Activated T-helper 17 cell treated with anti-CD3 and anti-CD28 coated beads, Interleukin-2, amount 50 U/mL, for 72 hours (primary cell): ENCODE results near the gene ZXDA. TPM values are rescaled to one million over a fixed set of nuclear protein-coding genes. Genes with fewer than 3 reads are reported as not detected.

ENCODE experiments used
- ATAC-seq: fragments of 150-1000 bp; cut with Tn5 transposase; replicated peaks from 2 replicates; pipeline ENCODE4 v1.10.0; 2021; ENCODE audit warnings: mild to moderate bottlenecking, moderate library complexity
- H3K27ac Mint-ChIP-seq: one replicate; pipeline ENCODE4 v1.8.0; 2022; ENCODE audit warnings: mixed read lengths
- H3K27me3 Mint-ChIP-seq: one replicate; pipeline ENCODE4 v1.8.0; 2022; ENCODE audit warnings: mixed read lengths
- H3K36me3 Mint-ChIP-seq: one replicate; pipeline ENCODE4 v1.8.0; 2022; ENCODE audit warnings: low read depth, mild to moderate bottlenecking, mixed read lengths
- H3K4me1 Mint-ChIP-seq: one replicate; pipeline ENCODE4 v1.8.0; 2022; ENCODE audit warnings: mixed read lengths
- H3K4me3 Mint-ChIP-seq: one replicate; pipeline ENCODE4 v1.8.0; 2022; ENCODE audit warnings: mild to moderate bottlenecking, mixed read lengths
- H3K9me3 Mint-ChIP-seq: one replicate; pipeline ENCODE4 v1.8.0; 2022; ENCODE audit warnings: mixed read lengths
- total RNA-seq, 2 donors: library from RNA; stranded (reverse); gene quantifications; one replicate each; pipeline ENCODE4 v1.2.3, GENCODE V29; 2022

Gene ZXDA
- total RNA-seq, 2 donors from 2014 or later: 2.2 to 4.6 TPM

DNA sequence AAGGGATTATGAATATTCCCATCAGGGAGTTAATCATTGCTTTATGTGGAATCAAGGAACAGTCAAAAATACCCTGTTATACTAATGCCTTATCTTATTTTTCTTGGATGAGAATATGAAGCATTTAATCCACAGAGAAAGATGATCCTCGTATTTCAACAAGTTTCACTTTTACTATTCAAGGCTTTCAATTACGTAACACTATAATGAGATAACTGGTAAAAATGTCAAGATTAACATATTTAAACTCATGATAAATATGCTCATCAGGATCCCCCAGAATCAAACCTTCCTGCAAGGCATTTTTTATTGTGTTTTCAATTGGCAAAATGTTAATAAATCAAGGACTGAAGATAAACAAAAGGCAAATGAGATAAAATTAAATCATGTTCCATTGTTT, 5.1 kb downstream of the ZXDA start:
- H3K9me3 Mint-ChIP-seq: no peaks in the 10 kb centered on the region
- peak overlapping the region; percentile 75 for H3K4me3 Mint-ChIP-seq
- no peaks in the 10 kb centered on the region for H3K27me3 Mint-ChIP-seq
- H3K4me1 Mint-ChIP-seq: peaks cover 22% of the 10 kb centered on the region
- ATAC-seq: no peak
- peak overlapping the region; percentile 46 for H3K27ac Mint-ChIP-seq
- H3K36me3 Mint-ChIP-seq: peaks cover 20% of the 10 kb centered on the region

DNA sequence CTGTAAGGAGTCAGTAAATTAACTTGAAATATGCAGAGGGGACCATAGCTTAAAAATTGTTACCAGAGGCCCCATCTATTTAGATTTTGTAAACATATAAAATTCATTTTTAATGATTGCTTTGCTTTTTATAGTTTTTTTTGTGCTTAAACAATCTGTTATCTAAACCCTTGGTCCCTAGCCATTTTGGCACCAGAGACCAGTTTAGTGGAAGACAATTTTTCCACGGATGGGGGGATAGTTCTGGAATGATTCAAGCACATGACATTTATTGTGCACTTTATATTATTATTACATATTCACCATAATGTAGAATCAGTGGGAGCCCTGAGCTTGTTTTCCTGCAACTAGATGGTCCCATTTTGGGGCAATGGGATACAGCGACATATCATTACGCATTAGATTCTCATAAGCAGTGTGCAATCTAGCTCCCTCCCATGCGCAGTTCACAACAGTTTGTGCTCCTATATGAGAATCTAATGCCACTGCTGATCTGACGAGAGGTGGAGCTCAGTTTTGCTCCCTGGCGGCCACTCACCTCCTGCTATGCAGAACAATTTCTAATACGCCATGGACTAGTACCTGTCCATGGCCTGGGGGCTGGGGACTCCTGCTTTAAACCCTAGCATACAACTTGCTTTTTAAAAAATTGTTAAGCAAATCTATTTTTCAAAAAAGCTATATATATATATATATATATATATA, 5.9 kb downstream of the ZXDA start:
- H3K27ac Mint-ChIP-seq: no peak overlapping the region

DNA sequence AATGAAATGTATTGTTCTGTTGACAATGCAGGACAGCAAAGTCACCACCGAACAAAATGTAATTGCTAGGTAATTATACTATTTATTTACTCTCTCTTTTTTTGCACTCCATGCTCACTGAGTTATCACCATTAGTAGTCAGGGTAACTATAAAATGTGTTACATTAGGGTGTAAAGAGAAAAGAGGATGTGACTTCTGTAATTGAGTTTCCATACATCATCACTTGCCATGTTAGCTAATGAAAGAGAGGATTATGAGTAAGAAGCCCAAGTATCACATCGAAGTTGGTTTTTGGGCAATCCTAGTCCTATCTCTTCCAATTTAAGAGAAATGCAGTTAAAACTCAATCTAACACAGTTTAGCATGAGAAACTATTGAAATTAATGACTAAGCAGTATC, 7.6 kb downstream of the ZXDA start:
- no peak for ATAC-seq
- no peak overlapping the region for H3K4me3 Mint-ChIP-seq
- H3K4me1 Mint-ChIP-seq: peaks cover 22% of the 10 kb centered on the region
- no peaks in the 10 kb centered on the region for H3K9me3 Mint-ChIP-seq
- H3K27me3 Mint-ChIP-seq: no peaks in the 10 kb centered on the region
- peaks cover 19% of the 10 kb centered on the region for H3K36me3 Mint-ChIP-seq
- H3K27ac Mint-ChIP-seq: no peak overlapping the region

More for the DNA sequence above, 5.9 kb downstream of the ZXDA start:
- ATAC-seq: no peak
- Mint-ChIP-seq H3K4me1 (peaks cover 22% of the 10 kb centered on the region), H3K4me3 (no peak overlapping the region), H3K27me3 (no peaks in the 10 kb centered on the region), H3K36me3 (peaks cover 20% of the 10 kb centered on the region), H3K9me3 (no peaks in the 10 kb centered on the region)

DNA sequence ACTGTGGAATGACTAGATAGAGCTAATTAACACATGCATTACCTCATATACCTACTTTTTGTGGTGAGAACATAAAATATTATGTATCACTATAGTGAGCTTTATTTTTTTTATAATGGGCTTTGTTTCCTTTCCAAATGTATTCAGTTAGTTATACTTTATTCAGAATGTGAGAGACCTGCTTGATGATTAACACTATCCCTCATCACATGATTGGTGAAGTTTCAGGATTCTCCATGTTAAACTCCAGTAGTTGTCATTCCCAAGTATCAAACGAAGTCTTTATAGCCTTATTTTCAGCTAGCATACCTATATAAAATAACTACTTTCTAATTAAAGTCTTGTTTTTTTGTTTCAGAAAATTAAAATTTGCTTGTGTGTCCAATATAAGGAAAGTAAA, 8.8 kb downstream of the ZXDA start:
- Mint-ChIP-seq H3K9me3 (no peaks in the 10 kb centered on the region), H3K27ac (no peak overlapping the region), H3K4me1 (peaks cover 14% of the 10 kb centered on the region), H3K4me3 (no peak overlapping the region), H3K36me3 (peaks cover 9% of the 10 kb centered on the region), H3K27me3 (no peaks in the 10 kb centered on the region)
- no peak for ATAC-seq

DNA sequence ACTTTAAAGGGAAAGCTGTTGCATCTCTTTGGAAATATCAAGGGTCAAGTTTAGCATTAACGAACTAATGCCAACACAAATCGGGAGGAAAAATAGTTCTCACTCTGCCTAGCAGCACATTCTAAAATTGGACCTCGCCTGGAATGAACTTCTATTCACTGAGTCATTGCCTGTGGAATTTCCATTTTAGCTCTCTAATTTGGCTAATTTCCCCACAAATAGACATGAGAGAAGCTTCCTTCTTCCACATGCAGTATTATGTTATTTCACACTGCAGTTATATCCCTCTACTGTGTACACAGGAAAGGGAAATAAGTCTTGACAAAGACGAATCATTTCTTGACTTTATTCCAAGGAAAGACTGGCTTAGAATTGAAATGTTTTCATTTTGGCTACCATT, 9.3 kb downstream of the ZXDA start:
- Mint-ChIP-seq H3K4me3 (no peak overlapping the region), H3K9me3 (no peaks in the 10 kb centered on the region)

DNA sequence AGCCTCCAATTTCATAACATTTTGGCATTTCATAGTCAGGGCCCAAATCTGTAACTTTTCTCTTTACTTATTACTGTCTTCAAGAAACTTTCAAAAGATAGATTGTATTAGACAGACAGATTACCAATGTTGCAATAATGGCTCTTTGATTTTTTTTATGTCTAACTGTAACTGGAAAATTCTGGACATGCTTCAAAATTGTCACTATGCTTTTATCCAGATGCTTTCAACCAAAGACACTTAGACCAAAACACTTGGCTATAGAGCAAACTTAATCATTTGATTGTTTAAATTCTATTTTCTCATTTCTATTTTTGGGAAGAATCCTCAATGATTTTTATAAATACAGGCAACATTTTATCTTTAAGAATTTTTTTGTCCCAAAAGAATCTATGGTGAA, 10.4 kb downstream of the ZXDA start:
- no peak for ATAC-seq
- H3K4me3 Mint-ChIP-seq: no peak overlapping the region
- no peaks in the 10 kb centered on the region for H3K27me3 Mint-ChIP-seq

More for the DNA sequence above, 9.3 kb downstream of the ZXDA start:
- Mint-ChIP-seq H3K4me1 (peaks cover 9% of the 10 kb centered on the region), H3K27me3 (no peaks in the 10 kb centered on the region), H3K27ac (no peak overlapping the region), H3K36me3 (peaks cover 4% of the 10 kb centered on the region)
- no peak for ATAC-seq

DNA sequence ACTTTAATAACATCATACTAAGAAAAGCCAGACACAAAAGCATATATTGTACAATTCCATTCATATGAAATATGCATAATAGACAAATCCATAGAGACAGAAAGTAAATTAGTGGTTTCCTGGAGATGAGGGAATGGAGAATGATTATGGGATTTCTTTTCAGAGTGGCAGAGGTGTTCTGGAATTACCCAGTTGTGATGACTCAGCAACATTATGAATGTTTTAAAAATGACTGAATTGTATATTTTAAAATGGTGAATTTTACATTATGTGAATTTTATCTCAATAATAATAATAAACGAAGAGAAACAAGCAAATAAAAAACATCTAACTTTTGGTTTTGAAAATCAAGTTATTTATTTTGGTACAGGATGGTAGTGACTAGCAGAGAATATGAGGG, 11.2 kb downstream of the ZXDA start:
- ATAC-seq: no peak
- no peaks in the 10 kb centered on the region for H3K36me3 Mint-ChIP-seq
- H3K9me3 Mint-ChIP-seq: no peaks in the 10 kb centered on the region
- peaks cover 9% of the 10 kb centered on the region for H3K4me1 Mint-ChIP-seq
- H3K27ac Mint-ChIP-seq: no peak overlapping the region
- H3K4me3 Mint-ChIP-seq: no peak overlapping the region
- no peaks in the 10 kb centered on the region for H3K27me3 Mint-ChIP-seq

More for the DNA sequence above, 10.4 kb downstream of the ZXDA start:
- Mint-ChIP-seq H3K27ac (no peak overlapping the region), H3K36me3 (no peaks in the 10 kb centered on the region), H3K4me1 (peaks cover 9% of the 10 kb centered on the region), H3K9me3 (no peaks in the 10 kb centered on the region)

DNA sequence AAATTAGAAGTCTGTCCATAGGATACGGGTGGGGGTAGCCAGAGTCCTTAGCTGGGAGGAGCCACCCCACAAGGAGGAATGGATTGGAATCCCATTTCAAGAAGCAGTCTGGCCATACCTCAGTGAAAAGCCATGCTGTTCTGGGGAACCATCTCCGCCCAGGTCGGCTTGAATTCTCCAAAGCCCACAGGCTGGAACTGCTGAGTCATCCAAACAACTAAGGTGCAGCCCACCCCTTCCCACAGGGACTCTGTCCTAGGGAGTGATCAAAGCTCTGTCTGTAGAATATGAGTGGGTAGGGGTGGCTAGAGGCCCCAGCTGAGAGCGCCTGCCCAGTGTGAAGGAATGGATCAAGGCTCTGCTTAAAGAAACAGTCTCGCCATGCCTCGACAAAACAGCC, 38.8 kb downstream of the ZXDA start:
- Mint-ChIP-seq H3K4me3 (no peak overlapping the region), H3K4me1 (no peaks in the 10 kb centered on the region), H3K9me3 (peaks cover 9% of the 10 kb centered on the region), H3K36me3 (peaks cover 6% of the 10 kb centered on the region), H3K27me3 (no peaks in the 10 kb centered on the region), H3K27ac (no peak overlapping the region)
- no peak for ATAC-seq

Other genes starting within 250 kb of the ZXDA start
- gene NLRP2B, start 230.2 kb downstream of the ZXDA start, total RNA-seq: not detected